ENCODE measurements around the gene CCDC57. TPM values are rescaled to one million over a fixed set of nuclear protein-coding genes. Genes with fewer than 3 reads are reported as not detected.

CCDC57 gene
- total and polyA plus RNA-seq, 9 of the 15 experiments (the other 6 are each of a cell fraction or from before 2014, with no cell fraction given): 0.83 to 36.2 (median 13.6) TPM

DNA sequence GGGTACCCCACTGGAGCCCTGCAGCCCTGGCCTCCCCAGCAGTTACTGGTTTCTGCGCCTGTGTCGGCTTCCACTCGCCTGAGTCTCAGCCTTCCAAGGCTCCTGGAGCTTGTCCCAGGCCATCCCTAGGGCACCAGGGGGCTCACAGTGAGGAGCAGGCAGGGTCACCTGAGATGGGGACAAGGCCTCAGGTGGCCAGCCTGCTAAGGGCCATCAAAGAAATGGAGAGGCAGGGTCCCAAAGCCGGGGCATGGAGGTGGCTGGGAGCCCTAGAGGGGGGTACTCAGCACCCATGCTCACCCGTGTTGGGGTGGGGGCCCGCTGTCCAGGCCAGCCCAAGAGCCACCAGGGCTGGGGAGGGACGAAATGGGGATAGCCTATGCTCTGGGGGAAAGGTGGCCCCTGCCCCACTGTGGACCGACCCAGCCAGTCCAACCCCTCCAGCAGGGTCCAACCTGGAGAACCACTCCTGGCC is 115.9 kb downstream of the CCDC57 start (continued):
- TF ChIP-seq RBFOX2 (IDR thresholded peaks at IDR 0.05; ENCODE audit: low read depth, low read length): peak; percentile 64
- no peak for TF ChIP-seq SAFB (IDR thresholded peaks at IDR 0.05; ENCODE audit: borderline replicate concordance, low read depth, low read length)

DNA sequence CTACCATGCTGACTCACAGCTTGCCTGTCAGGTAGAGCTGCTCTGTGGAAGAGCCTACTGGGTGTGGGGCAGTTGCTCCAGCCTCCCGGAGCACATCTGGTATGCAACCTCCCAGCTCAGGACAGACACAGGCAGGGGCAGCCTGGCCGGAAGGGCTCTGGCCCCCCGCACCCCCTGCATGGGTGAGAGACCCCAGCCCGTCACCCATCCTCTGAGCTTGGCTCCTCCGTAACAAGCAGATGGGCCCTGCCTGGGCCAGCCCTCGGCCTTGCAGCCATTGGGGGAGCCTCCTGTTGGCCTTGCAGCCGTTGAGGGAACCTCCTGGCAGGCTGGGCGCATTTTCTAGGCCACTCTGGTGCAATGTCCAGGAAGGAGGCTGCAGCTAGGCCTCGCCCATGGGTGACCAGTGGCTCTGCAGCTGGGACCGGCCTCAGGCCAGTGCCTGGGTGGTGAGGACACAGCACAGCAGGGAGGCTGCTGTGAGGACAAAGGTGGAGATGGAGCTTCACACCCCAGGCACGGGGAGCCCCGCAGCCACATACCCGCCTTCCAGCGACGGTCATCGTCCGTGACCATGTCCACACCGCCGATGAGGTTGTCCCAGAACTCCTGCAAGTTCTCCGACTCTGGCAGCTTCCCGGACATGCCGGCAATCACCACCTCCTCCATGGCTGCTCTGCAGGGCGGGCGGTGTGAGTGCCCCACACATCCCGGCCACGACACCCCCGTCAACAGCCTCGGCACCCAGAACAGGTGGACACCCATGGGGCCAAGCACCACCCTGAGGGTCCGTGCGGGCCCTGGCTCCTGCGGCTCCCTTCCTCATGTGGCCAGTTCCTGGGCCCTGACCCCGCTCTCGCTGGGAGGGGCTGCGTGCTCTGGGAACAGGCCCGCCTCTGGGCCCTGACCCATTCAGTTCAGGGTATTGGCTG is 116.6 kb downstream of the CCDC57 start:
- ATAC-seq (no peak), DNase-seq (ENCODE audit: extremely low read depth in 1 of 4, low spot score in 3 of 4) (no peak), FAIRE-seq (no peak)
- Histone ChIP-seq H3K36me3 (ENCODE audit: control insufficient read depth, insufficient read depth, low read length) (peaks cover 62% of the 10 kb centered on the region), H3K27ac (ENCODE audit: extremely low read depth, low read depth, low read length) (peak overlapping the region; percentile 94), H3K4me1 (replicated peaks in 1 of 2; ENCODE audit: control insufficient read depth in 2 of 2, insufficient read depth in 2 of 2, low read length in 2 of 2) (peaks cover 25 to 89% of the 10 kb centered on the region in 2 experiments), H4K20me1 (replicated peaks; ENCODE audit: control insufficient read depth, insufficient read depth, low read length) (peaks cover 34% of the 10 kb centered on the region), H3K4me3 (peak overlapping the region; percentile 97), H3K79me2 (ENCODE audit: control insufficient read depth, insufficient read depth, low read length) (peaks cover 75% of the 10 kb centered on the region), H3K9me3 (replicated peaks; ENCODE audit: control insufficient read depth, insufficient read depth, low read depth, low read length) (no peaks in the 10 kb centered on the region), H3K9ac (ENCODE audit: insufficient read depth in 1 of 2, low read depth in 2 of 2, low read length in 2 of 2) (peak overlapping the region; percentile 95 to 100), H3K27me3 (ENCODE audit: control insufficient read depth in 2 of 2, insufficient read depth in 2 of 2, low read length in 2 of 2) (no peaks in the 10 kb centered on the region), H2AFZ (ENCODE audit: low read depth, low read length) (no peak overlapping the region), H3K4me2 (ENCODE audit: insufficient read depth, low read length) (peak overlapping the region; percentile 78), H3K9me1 (ENCODE audit: control insufficient read depth, insufficient read depth, low read length) (no peaks in the 10 kb centered on the region)
- WGBS (ENCODE audit: insufficient coverage, low coverage, missing lambda C conversion rate): 67% methylated on average over 33 of the region's 35 CpGs
- ChIA-PET POLR2A (interaction anchor here (0.6 to 2.0 kb wide), 11 partner anchors 10 to 1017 kb away, joined by 3 to 11 read pairs (median 5); no protein-coding TSS in a partner anchor), CTCF (ENCODE audit: low intra/inter-chr PET ratio) (no interaction called here)
- in situ Hi-C loops (cut with MboI) (no loop called here), intact Hi-C loops (cut with micrococcal nuclease) (loop anchor here (5.0 kb wide), 1 partner anchor 64 kb away; the partner anchor contains the start of gene RAC3)
- no TSS peak for BruUV-seq (replicated peaks)
- TF ChIP-seq SIN3A (IDR thresholded peaks at IDR 0.05; ENCODE audit: borderline replicate concordance in 2 of 2, control insufficient read depth in 1 of 2, low read depth in 2 of 2, low read length in 2 of 2) (0 out of 4 replicates have a peak, but pooled peaks of 1 of the 2 experiments have one; percentile 10), CBFB (CRISPR knock-in tag; IDR thresholded peaks at IDR 0.05) (peak; percentile 29; the same call in 1 of the 2 replicates), TAF15 (IDR thresholded peaks at IDR 0.05; ENCODE audit: low read depth, low read length) (0 out of 2 replicates have a peak, but pooled peaks have one; percentile 25), SIRT6 (IDR thresholded peaks at IDR 0.05; ENCODE audit: low read depth, low read length) (peak; percentile 57), DMBX1 (CRISPR knock-in tag; IDR thresholded peaks at IDR 0.05; ENCODE audit: borderline replicate concordance) (no peak), FOS (IDR thresholded peaks at IDR 0.05; ENCODE audit: extremely low read depth, insufficient read length) (no peak), PCBP1 (IDR thresholded peaks at IDR 0.05; ENCODE audit: low read depth, low read length, poor library complexity, severe bottlenecking) (peak; percentile 55), ZNF445 (CRISPR knock-in tag; IDR thresholded peaks at IDR 0.05; ENCODE audit: low read depth) (no peak), SP1 (CRISPR knock-in tag; IDR thresholded peaks at IDR 0.05) (peak; percentile 63; the same call in 1 of the 2 replicates), ZNF124 (CRISPR knock-in tag; IDR thresholded peaks at IDR 0.05) (no peak)
- TF ChIP-seq, protein P1, sequence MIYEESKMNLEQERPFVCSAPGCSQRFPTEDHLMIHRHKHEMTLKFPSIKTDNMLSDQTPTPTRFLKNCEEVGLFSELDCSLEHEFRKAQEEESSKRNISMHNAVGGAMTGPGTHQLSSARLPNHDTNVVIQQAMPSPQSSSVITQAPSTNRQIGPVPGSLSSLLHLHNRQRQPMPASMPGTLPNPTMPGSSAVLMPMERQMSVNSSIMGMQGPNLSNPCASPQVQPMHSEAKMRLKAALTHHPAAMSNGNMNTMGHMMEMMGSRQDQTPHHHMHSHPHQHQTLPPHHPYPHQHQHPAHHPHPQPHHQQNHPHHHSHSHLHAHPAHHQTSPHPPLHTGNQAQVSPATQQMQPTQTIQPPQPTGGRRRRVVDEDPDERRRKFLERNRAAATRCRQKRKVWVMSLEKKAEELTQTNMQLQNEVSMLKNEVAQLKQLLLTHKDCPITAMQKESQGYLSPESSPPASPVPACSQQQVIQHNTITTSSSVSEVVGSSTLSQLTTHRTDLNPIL (CRISPR knock-in tag; IDR thresholded peaks at IDR 0.05): no peak
